D721Med (cell line): Measurements from ENCODE around the gene GYPC.

Experiments used
- DNase-seq: peaks from one replicate; pipeline ENCODE4 v3.0.0; 2011; ENCODE audit warnings: low spot score; ENCODE audit not compliant: insufficient read length
- FAIRE-seq: peaks from 2 replicates; lab custom pipeline; 2011; peaks lifted over from hg19 to GRCh38; lab: Jason Lieb, UNC
- CTCF ChIP-seq: IDR thresholded peaks from 2 replicates; pipeline ENCODE4 v1.5.1; 2012; ENCODE audit warnings: mild to moderate bottlenecking, control low read depth; ENCODE audit not compliant: insufficient read depth; ENCODE audit errors: missing control alignments

The GYPC gene

DNA sequence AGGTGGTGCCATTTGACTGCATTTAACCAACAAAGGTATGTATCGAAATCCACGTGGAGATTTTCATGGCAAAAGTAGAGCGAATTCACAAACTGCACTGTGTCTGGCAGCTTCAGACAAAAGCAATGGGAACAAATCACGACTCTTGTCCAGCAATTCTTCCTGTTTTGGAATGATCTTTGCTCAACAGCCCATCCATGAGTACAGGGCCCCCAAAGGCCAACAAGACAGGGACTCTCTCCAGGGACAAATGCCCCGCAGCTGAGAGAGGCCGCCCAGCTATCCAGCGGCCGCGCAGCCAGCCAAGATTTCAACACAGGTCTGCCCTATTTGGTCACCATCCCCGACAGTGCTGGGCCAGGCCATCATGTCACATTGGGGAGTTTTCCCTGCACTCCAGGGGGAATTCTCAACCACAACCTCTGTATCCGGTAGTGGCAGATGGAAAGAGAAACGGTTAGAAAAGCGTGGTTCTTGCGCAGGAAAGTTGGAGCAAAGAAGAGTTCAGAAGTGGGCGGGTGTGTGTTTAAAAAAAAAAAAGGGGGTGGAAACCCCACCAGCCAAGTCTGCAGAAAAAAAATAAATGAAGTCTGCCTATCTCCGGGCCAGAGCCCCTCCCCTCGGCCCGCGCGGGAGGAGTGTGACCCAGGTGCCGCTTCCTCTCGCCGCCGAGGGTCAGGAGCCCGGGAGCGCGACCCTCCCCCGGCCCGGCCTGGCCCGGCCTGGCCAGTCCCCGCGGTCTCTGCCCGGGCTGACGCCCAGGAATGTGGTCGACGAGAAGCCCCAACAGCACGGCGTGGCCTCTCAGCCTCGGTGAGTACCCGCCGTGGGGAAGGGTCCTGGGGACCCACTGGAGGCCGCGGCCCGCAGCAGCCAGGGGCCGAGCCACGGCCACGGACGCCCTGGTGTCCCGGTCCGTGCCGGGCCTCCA, at the start of gene GYPC:
TSS of gene GYPC (plus strand) at position 659 of the 931 bp plus-strand sequence. CDS start at position 765, 106 bp downstream.
- DNase-seq = no peak
- no peak for TF ChIP-seq CTCF
- no peak for FAIRE-seq

GRCh38 chr2:126614524-126615227, 41.3 kb upstream of the GYPC start:
- TF ChIP-seq CTCF = no peak
- FAIRE-seq = no peak
- DNase-seq = no peak

DNA sequence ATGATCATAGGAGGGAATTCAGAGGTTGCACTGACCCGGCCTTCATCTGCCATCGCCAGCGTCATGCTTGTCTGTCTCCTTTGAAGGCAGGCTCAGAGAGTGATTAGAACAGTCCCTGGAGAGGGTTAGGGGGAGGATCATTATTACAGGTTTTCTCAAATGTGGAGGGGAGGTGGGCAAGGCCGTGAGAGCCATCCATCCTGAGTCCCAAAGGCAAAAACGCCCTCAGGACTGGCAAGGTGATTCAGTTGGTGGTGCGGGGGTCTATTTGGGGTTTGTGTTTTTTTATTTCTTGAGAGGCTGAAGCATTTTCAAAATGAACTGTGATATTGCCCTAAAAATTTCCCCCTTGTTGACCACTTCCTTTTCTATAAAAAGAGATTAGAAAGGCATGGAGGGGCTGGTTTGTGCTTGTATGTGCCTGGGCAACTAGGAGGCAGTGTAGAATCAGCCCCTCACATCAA, 39.3 kb upstream of the GYPC start:
- no peak for DNase-seq
- no peak for FAIRE-seq
- no peak for TF ChIP-seq CTCF

DNA sequence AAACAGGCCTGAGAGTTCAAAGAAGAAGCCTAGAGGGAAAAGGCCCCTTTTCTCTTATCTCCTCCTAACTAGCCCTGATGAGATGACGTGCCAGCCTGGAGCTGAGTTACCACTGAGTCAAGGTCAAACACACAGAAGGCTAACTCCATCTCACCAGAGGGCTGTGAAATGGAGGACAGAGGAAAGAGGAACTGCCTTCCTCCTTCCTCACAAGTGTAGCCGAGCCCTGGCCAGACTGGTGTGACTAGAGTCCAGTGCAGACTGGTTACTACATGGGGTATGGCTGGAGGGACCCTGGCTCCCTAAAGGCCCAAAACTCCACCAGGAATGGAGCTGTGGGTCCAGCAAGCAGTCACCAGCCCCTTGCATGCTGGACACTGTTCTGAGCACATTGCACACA, 35.7 kb upstream of the GYPC start:
- no peak for DNase-seq
- TF ChIP-seq CTCF = no peak
- no peak for FAIRE-seq

- no peak for FAIRE-seq
- DNase-seq = no peak
- no peak for TF ChIP-seq CTCF
These were observed 33.0 kb upstream of the GYPC start for GRCh38 chr2:126623000-126623399.

DNA sequence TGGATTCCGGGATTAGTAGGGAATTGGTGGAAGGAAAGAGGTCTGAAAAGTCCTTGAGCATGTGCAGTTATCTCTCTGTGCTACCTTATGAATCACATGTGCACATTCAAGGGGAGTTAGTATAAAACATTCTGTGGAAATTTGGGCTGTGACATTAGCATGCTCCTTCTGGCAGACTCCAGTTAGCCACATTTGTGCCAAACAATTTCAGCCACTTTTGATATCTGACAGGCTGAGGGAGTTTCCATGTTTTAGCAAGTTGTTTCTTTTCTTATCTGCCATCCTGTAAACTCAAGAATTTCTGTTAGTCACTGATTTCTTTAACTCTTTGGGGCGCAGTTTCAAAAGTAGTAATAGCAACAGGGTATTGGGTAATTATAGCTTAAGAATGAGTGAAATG, 28.3 kb upstream of the GYPC start:
- no peak for FAIRE-seq
- no peak for TF ChIP-seq CTCF
- no peak for DNase-seq
